SK-N-MC (cell line): ENCODE data around the gene NFKB1.

Experiments used
- EZH2 ChIP-seq: fragments of 200-600 bp; sonication (generic); IDR thresholded peaks from one replicate; pipeline ENCODE4 v1.6.1; 2017; ENCODE audit warnings: antibody characterized with exemption
- POLR2AphosphoS5 ChIP-seq: IDR thresholded peaks from 2 replicates; pipeline ENCODE4 v1.6.1; 2012; ENCODE audit warnings: mild to moderate bottlenecking, low read depth, low read length, borderline replicate concordance

- TF ChIP-seq EZH2 (no peak), POLR2AphosphoS5 (no peak)
These were observed 18.0 kb upstream of the NFKB1 start for GRCh38 chr4:102483120-102483519.
